ENCODE measurements around the gene SYPL1. TPM values are rescaled to one million over a fixed set of nuclear protein-coding genes. Genes with fewer than 3 reads are reported as not detected.
A peak's percentile ranks its signal among the peaks of the same experiment; 100 is the strongest.

SYPL1 gene
- total RNA-seq, 1 experiment from 2014 or later, result 88.1 TPM

GRCh38 chr7:106068538-106068961 is 43.6 kb downstream of the SYPL1 start:
- DNase-seq (ENCODE audit: low read depth), result peak; percentile 47

- DNase-seq (ENCODE audit: low read depth), result no peak
Measured at GRCh38 chr7:106067678-106068077, 44.4 kb downstream of the SYPL1 start.

GRCh38 chr7:106065575-106066500 is 46.3 kb downstream of the SYPL1 start:
- DNase-seq (ENCODE audit: low read depth), result peak; percentile 35

- peak; percentile 99 for DNase-seq (ENCODE audit: low read depth)
Measured at GRCh38 chr7:106064771-106065574, 47.1 kb downstream of the SYPL1 start.

- peak; percentile 44 for DNase-seq (ENCODE audit: low read depth)
Measured at GRCh38 chr7:106064316-106064715, 47.8 kb downstream of the SYPL1 start.

- DNase-seq (ENCODE audit: low read depth), result no peak
Measured at GRCh38 chr7:106063692-106064091, 48.4 kb downstream of the SYPL1 start.

- no peak for DNase-seq (ENCODE audit: low read depth)
Measured at GRCh38 chr7:106063024-106063423, 49.1 kb downstream of the SYPL1 start.

- no peak for DNase-seq (ENCODE audit: low read depth)
Measured at GRCh38 chr7:106062521-106062931, 49.6 kb downstream of the SYPL1 start.

GRCh38 chr7:106062006-106062405 is 50.1 kb downstream of the SYPL1 start:
- no peak for DNase-seq (ENCODE audit: low read depth)

- DNase-seq (ENCODE audit: low read depth), result no peak
Measured at GRCh38 chr7:106061301-106061979, 50.7 kb downstream of the SYPL1 start.

GRCh38 chr7:106060394-106060920 is 51.7 kb downstream of the SYPL1 start:
- DNase-seq (ENCODE audit: low read depth), result no peak

- no peak for DNase-seq (ENCODE audit: low read depth)
Measured at GRCh38 chr7:106059556-106059955, 52.6 kb downstream of the SYPL1 start.

- DNase-seq (ENCODE audit: low read depth), result no peak
Measured at GRCh38 chr7:106058928-106059324, 53.2 kb downstream of the SYPL1 start.

GRCh38 chr7:106057962-106058927 is 53.9 kb downstream of the SYPL1 start:
- DNase-seq (ENCODE audit: low read depth), result no peak

GRCh38 chr7:106057204-106057961 is 54.7 kb downstream of the SYPL1 start:
- no peak for DNase-seq (ENCODE audit: low read depth)

GRCh38 chr7:106056513-106057203 is 55.5 kb downstream of the SYPL1 start:
- peak; percentile 72 for DNase-seq (ENCODE audit: low read depth)

- DNase-seq (ENCODE audit: low read depth), result no peak
Measured at GRCh38 chr7:106054971-106055532, 57.1 kb downstream of the SYPL1 start.

- no peak for DNase-seq (ENCODE audit: low read depth)
Measured at GRCh38 chr7:106054156-106054910, 57.8 kb downstream of the SYPL1 start.
